C1 segment of cervical spinal cord (tissue), 14 donors: ENCODE data around the gene ABCG8.
"Not testable (repeated sequence)": the region's sequence is repeated elsewhere in the genome, so short reads cannot be mapped to it uniquely, and the experiment has no call there.

Experiments
- DNase-seq, 14 donors: peaks; one replicate each; lab custom pipeline; 2025; lab: John Stamatoyannopoulos, UW

The ABCG8 gene

GRCh38 chr2:43911136-43911790, 72.5 kb downstream of the ABCG8 start:
- not testable (repeated sequence) for DNase-seq

- no peak for DNase-seq
These were observed 85.7 kb downstream of the ABCG8 start for GRCh38 chr2:43924463-43924862.

- no peak for DNase-seq
These were observed 86.7 kb downstream of the ABCG8 start for GRCh38 chr2:43925431-43925830.

- no peak for DNase-seq
These were observed 88.7 kb downstream of the ABCG8 start for GRCh38 chr2:43927442-43927841.

- no peak for DNase-seq
These were observed 92.5 kb downstream of the ABCG8 start for GRCh38 chr2:43931293-43931692.
